Glutamatergic neuron (in vitro differentiated cells): ENCODE measurements around the gene CCDC127. TPM values are rescaled to one million over a fixed set of nuclear protein-coding genes. Genes with fewer than 3 reads are reported as not detected.
"Not testable (repeated sequence)": the region's sequence is repeated elsewhere in the genome, so short reads cannot be mapped to it uniquely, and the experiment has no call there.

Experiments used
- DNase-seq: peaks from one replicate; pipeline ENCODE4 v3.0.0; 2022
- H3K27ac Mint-ChIP-seq: one replicate; pipeline ENCODE4 v1.8.0; 2020; ENCODE audit warnings: mild to moderate bottlenecking, mixed read lengths, inconsistent platforms; ENCODE audit not compliant: unreplicated experiment
- H3K27me3 Mint-ChIP-seq: one replicate; pipeline ENCODE4 v1.8.0; 2020; ENCODE audit warnings: mild to moderate bottlenecking, moderate library complexity, mixed read lengths, inconsistent platforms; ENCODE audit not compliant: unreplicated experiment
- H3K36me3 Mint-ChIP-seq: one replicate; pipeline ENCODE4 v1.8.0; 2020; ENCODE audit warnings: mild to moderate bottlenecking, mixed read lengths, inconsistent platforms; ENCODE audit not compliant: unreplicated experiment
- H3K4me1 Mint-ChIP-seq: one replicate; pipeline ENCODE4 v1.8.0; 2020; ENCODE audit warnings: mild to moderate bottlenecking, low read depth, mixed read lengths, inconsistent platforms; ENCODE audit not compliant: unreplicated experiment
- H3K4me3 Mint-ChIP-seq: one replicate; pipeline ENCODE4 v1.8.0; 2020; ENCODE audit warnings: mild to moderate bottlenecking, mixed read lengths, inconsistent platforms; ENCODE audit not compliant: unreplicated experiment
- H3K9me3 Mint-ChIP-seq: one replicate; pipeline ENCODE4 v1.8.0; 2020; ENCODE audit warnings: mild to moderate bottlenecking, moderate library complexity, mixed read lengths, inconsistent platforms; ENCODE audit not compliant: unreplicated experiment
- total RNA-seq: library from RNA; stranded (reverse); fragmentation: NEBNext Ultra II Directional; extraction: Animal tissue kit (Norgen Biotek cat#: 25700); gene quantifications from one replicate; pipeline ENCODE4 v1.2.1, GENCODE V29; 2021; ENCODE audit not compliant: unreplicated experiment
- TF ChIP-seq, protein P1 (sequence below): fragments of 200-600 bp; sonication (generic); IDR thresholded peaks from one replicate; pipeline ENCODE4 v1.5.0; 2021; ENCODE audit not compliant: partially characterized antibody, unreplicated experiment

CCDC127 gene
- total RNA-seq, 1 donor from 2014 or later = 11.9 TPM

DNA sequence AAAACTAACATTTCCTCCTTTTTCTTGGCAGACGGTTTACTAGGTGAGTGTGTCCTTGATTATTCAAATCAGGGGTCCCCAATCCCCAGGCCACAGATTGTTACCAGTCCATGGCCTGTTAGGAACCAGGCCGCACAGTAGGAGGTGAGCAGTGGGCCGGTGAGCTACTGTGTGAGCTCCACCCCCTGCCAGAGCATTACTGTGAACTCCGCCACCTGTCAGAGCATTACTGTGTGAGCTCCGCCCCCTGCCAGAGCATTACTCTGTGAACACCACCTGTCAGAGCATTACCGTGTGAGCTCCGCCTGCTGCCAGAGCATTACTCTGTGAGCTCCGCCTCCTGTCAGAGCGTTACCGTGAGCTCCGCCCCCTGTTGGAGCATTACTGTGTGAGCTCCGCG, 39.2 kb upstream of the CCDC127 start:
- peaks cover 7% of the 10 kb centered on the region for H3K27me3 Mint-ChIP-seq
- H3K4me1 Mint-ChIP-seq = no peaks in the 10 kb centered on the region
- peaks cover 9% of the 10 kb centered on the region for H3K36me3 Mint-ChIP-seq
- TF ChIP-seq, protein P1, sequence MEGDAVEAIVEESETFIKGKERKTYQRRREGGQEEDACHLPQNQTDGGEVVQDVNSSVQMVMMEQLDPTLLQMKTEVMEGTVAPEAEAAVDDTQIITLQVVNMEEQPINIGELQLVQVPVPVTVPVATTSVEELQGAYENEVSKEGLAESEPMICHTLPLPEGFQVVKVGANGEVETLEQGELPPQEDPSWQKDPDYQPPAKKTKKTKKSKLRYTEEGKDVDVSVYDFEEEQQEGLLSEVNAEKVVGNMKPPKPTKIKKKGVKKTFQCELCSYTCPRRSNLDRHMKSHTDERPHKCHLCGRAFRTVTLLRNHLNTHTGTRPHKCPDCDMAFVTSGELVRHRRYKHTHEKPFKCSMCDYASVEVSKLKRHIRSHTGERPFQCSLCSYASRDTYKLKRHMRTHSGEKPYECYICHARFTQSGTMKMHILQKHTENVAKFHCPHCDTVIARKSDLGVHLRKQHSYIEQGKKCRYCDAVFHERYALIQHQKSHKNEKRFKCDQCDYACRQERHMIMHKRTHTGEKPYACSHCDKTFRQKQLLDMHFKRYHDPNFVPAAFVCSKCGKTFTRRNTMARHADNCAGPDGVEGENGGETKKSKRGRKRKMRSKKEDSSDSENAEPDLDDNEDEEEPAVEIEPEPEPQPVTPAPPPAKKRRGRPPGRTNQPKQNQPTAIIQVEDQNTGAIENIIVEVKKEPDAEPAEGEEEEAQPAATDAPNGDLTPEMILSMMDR = no peak
- H3K9me3 Mint-ChIP-seq = peaks cover 3% of the 10 kb centered on the region
- H3K4me3 Mint-ChIP-seq = no peak overlapping the region
- DNase-seq = no peak
- no peak overlapping the region for H3K27ac Mint-ChIP-seq

DNA sequence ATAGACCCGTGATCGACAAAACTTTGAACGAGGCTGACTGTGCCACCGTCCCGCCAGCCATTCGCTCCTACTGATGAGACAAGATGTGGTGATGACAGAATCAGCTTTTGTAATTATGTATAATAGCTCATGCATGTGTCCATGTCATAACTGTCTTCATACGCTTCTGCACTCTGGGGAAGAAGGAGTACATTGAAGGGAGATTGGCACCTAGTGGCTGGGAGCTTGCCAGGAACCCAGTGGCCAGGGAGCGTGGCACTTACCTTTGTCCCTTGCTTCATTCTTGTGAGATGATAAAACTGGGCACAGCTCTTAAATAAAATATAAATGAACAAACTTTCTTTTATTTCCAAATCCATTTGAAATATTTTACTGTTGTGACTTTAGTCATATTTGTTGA, 38.4 kb upstream of the CCDC127 start:
- H3K9me3 Mint-ChIP-seq, H3K36me3 Mint-ChIP-seq, DNase-seq, H3K27ac Mint-ChIP-seq, H3K27me3 Mint-ChIP-seq, H3K4me3 Mint-ChIP-seq, H3K4me1 Mint-ChIP-seq: not testable (repeated sequence)

DNA sequence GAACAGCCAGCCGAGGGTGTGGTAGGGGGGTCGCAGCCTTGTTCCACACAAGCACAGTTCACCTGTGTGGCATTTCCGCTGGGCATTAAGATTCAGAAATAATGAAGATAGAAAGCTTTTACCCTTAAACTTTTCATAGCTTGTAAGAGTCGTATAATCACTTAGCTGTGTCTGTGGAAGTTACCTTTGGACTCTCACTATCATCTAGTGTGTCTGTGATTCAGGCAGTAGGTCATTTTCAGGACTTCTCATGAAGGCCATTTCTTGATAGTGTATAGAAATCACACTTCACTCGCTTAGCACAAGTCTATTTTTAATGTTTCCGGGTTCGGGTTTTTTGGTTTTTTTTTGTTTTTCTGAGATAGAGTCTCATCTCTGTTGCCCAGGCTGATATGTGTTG, 37.2 kb upstream of the CCDC127 start:
- not testable (repeated sequence) for H3K4me3 Mint-ChIP-seq, H3K36me3 Mint-ChIP-seq, H3K9me3 Mint-ChIP-seq, H3K27ac Mint-ChIP-seq, DNase-seq, H3K27me3 Mint-ChIP-seq, H3K4me1 Mint-ChIP-seq

DNA sequence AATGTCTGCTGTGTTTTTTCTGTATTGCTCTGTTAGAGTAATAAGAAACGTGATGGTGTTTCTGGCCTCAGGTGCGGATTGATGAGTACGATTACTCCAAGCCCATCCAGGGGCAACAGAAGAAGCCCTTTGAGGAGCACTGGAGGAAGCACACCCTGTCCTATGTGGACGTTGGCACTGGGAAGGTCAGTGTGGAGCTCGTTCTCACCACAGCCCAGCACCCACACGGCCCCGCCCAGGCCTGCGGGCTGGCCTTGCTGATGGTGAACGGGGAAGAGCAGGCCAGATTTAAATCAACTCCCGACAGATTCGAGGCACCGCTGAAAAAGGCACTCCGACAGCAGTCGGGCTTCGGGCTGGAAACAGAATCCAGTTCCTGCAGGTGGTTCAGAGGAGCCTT, 36.4 kb upstream of the CCDC127 start:
- H3K27me3 Mint-ChIP-seq, H3K9me3 Mint-ChIP-seq, H3K27ac Mint-ChIP-seq, H3K4me3 Mint-ChIP-seq, H3K4me1 Mint-ChIP-seq, DNase-seq, H3K36me3 Mint-ChIP-seq: not testable (repeated sequence)

DNA sequence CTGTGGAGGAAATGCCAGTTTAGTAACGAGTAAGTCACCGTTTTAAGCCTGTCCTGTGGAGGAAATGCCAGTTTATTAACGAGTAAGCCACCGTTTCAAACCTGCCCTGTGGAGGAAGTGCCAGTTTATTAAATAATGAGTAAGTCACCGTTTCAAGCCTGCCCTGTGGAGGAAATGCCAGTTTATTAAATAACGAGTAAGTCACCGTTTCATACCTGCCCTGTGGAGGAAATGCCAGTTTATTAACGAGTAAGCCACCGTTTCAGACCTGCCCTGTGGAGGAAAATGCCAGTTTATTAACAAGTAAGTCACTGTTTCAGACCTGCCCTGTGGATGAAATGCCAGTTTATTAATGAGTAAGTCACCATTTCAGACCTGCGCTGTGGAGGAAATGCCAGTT, 34.6 kb upstream of the CCDC127 start:
- H3K4me3 Mint-ChIP-seq = no peak overlapping the region
- H3K27ac Mint-ChIP-seq = no peak overlapping the region
- H3K36me3 Mint-ChIP-seq = peaks cover 11% of the 10 kb centered on the region
- TF ChIP-seq, protein P1 = no peak
- peaks cover 4% of the 10 kb centered on the region for H3K27me3 Mint-ChIP-seq
- no peak for DNase-seq
- peaks cover 4% of the 10 kb centered on the region for H3K9me3 Mint-ChIP-seq
- no peaks in the 10 kb centered on the region for H3K4me1 Mint-ChIP-seq

DNA sequence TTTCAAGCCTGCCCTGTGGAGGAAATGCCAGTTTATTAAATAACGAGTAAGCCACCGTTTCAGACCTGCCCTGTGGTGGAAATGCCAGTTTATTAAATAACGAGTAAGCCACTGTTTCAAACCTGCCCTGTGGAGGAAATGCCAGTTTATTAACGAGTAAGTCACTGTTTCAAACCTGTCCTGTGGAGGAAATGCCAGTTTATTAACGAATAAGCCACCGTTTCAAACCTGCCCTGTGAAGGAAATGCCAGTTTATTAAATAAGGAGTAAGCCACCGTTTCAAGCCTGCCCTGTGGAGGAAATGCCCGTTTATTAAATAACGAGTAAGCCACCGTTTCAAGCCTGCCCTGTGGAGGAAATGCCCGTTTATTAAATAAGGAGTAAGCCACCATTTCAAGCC, 34.0 kb upstream of the CCDC127 start:
- H3K36me3 Mint-ChIP-seq = peaks cover 13% of the 10 kb centered on the region

DNA sequence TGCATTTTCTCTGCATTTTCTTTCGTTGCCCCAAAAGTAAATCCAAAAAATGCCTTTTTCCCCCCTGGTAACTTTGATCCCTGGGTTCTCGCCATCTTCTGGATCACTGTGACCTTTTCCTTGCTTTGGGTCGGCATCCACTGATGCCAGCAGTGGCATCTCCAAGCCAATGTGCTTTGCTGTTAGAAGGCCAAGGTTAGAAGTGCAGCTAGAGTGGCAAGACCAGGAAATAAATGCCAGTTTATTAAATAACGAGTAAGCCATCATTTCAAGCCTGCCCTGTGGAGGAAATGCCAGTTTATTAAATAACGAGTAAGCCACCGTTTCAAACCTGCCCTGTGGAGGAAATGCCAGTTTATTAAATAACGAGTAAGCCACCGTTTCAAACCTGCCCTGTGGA, 33.6 kb upstream of the CCDC127 start:
- H3K4me3 Mint-ChIP-seq, H3K27ac Mint-ChIP-seq, H3K4me1 Mint-ChIP-seq, DNase-seq, H3K27me3 Mint-ChIP-seq, H3K9me3 Mint-ChIP-seq: not testable (repeated sequence)
- peaks cover 13% of the 10 kb centered on the region for H3K36me3 Mint-ChIP-seq

More for the DNA sequence above, 34.0 kb upstream of the CCDC127 start:
- DNase-seq, H3K27ac Mint-ChIP-seq, H3K4me3 Mint-ChIP-seq, H3K4me1 Mint-ChIP-seq, H3K27me3 Mint-ChIP-seq, H3K9me3 Mint-ChIP-seq: not testable (repeated sequence)

DNA sequence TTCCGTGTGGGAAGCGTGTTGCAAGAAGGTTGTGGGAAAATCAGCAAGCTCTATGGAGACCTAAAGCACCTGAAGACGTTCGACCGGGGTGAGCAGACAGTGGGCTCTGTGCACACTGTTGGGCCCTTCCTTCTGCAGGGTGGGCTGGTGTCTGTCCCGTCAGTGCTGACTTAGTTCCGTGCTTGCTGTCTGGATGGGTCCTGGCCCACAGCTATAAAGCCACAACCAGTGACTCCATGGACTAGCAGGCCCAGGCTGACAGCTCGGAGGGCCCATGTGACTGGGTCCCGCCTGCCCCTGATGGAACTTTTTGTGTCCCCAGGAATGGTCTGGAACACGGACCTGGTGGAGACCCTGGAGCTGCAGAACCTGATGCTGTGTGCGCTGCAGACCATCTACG, 33.1 kb upstream of the CCDC127 start:
- H3K9me3 Mint-ChIP-seq, DNase-seq, H3K4me1 Mint-ChIP-seq, H3K27me3 Mint-ChIP-seq, H3K4me3 Mint-ChIP-seq, H3K27ac Mint-ChIP-seq: not testable (repeated sequence)
- peaks cover 13% of the 10 kb centered on the region for H3K36me3 Mint-ChIP-seq

DNA sequence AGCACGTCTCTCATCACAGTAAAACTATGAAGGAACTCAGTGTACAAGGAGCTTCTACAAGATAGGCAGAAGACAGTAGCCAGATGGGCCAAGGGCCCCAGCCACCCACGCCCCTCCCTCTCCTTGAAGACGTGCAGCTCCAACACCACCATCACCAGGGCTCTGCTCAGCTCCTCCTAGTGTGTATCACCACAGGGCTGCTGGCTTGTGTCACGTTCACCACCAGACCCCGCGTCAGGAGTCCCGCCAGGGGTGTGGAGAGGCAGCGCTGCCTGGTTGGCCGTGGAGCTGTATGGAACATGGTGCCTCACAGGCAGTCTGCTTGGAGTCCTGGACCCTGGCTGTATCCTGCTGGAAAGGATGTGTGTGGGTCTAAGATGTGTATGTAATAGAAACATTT, 32.4 kb upstream of the CCDC127 start:
- H3K9me3 Mint-ChIP-seq, H3K27me3 Mint-ChIP-seq, H3K4me1 Mint-ChIP-seq, H3K27ac Mint-ChIP-seq, DNase-seq, H3K4me3 Mint-ChIP-seq: not testable (repeated sequence)
- peaks cover 13% of the 10 kb centered on the region for H3K36me3 Mint-ChIP-seq

DNA sequence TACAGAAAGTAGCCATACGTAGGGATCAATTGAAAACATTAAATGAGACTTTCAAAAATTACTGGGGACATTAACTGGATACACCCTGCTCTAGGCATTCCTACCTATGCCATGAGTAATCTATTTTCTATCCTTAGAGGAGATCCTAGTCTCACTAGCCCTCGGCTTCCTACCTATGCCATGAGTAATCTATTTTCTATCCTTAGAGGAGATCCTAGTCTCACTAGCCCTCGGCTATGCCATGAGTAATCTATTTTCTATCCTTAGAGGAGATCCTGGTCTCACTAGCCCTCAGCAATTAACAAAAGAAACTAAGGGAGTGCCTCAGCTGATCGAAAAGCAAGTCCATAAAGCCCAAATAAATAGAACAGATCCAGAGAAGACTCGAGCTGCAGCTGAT, 27.8 kb upstream of the CCDC127 start:
- not testable (repeated sequence) for H3K4me3 Mint-ChIP-seq, H3K4me1 Mint-ChIP-seq, H3K27me3 Mint-ChIP-seq, H3K9me3 Mint-ChIP-seq, DNase-seq, H3K27ac Mint-ChIP-seq
- peaks cover 34% of the 10 kb centered on the region for H3K36me3 Mint-ChIP-seq

DNA sequence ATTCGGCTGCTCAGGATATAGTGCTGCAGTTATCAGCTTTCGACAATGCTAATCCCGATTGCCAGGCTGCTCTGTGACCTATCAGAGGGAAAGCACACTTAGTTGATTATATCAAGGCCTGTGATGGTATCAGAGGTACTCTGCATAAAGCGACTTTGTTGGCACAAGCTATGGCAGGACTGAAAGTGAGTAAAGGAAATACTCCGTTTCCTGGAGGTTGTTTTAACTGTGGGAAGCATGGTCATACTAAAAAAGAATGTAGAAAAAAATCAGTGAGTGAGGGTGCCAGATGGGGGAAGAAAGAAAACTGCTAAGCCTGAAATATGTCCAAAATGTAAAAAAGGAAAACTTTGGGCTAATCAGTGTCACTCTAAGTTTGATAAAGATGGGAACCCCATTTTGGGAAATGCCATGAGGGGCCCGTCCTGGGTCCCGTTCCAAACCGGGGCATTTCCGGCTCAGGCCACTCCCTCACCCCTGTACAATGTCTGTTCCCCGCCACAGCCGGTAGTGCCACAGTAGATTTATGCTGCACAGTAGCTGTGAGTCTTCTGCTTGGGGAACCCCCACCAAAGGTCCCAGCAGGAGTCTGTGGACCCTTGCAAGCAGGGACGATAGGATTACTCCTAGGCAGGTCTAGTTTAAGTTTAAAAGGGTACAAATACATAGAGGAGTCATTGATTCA, 25.9 kb upstream of the CCDC127 start:
- H3K36me3 Mint-ChIP-seq = peaks cover 38% of the 10 kb centered on the region
- H3K9me3 Mint-ChIP-seq, H3K27ac Mint-ChIP-seq: not testable (repeated sequence)

More for the DNA sequence above, 25.9 kb upstream of the CCDC127 start:
- DNase-seq, H3K4me3 Mint-ChIP-seq, H3K27me3 Mint-ChIP-seq, H3K4me1 Mint-ChIP-seq: not testable (repeated sequence)
